ENCODE results near the gene C1QL3.

The C1QL3 gene

DNA sequence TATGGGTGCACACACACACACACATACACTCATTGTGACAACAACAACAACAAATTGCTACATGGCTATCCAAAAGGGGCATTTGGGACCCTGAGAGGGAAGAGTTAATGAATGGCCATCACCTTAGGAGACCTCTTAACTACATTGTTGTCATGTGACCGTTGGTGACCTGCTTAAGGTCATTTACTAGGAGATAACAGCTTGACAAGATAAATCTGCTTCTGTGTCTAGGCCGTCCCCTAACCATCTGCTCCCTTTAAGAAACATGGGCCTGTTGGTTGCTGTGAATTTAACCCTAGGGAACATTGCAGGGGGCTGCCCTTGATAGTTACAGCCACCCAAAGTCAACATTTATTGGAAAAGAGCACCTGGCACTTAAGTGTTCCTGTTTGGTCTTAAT is 29.7 kb downstream of the C1QL3 start:
- DNase-seq: no peak

DNA sequence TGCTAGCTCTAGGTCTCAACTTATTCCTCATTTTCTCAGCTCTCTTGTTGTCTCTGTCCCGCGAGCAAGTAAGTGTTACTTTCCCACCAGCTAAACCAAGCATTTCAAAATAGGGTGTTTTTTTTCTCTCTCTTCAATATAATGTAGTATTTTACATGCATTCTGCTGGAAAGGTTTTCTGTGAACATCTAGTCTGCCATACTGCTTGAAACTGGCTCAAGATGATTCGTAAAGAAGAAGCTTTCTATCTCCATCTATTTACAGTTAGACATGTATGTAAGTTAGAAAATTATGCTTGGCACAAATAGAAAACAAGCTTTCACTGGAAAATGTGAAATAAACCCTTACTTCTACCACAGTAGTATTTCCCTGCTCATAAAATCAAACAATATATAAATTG is 31.2 kb downstream of the C1QL3 start:
- DNase-seq: no peak

DNA sequence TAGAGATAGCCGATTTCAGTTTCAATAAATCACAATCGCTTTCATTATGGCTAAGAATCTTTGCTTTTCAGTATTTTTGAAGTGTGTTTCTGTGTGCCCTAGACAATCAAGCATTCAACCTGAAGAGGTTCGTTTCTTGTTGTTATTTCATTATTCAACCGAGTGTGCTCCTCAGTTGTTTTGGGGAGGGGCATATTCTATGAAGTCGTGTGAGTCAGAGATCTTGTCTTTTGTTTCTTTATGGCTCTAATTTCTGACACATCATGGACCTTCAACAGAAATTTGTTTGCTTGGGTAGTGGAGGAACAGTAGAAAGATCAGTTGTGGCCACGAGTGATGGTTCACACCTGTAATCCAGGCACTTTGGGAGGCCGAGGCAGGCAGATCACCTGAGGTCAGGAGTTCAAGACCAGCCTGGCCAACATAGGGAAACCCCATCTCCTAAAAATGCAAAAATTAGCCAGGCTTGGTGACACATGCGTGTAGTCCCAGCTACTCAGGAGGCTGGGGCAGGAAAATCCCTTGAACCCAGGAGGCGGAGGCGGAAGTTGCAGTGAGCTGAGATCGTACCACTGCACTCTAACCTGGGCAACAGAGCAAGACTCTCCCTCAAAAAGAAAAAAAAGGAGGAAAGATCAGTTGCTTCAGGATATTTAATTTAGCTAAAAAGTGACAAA is 38.3 kb downstream of the C1QL3 start:
- DNase-seq: no peak

- DNase-seq: no peak
These were observed 40.5 kb downstream of the C1QL3 start for GRCh38 chr10:16481052-16481728.

GRCh38 chr10:16478801-16479200 is 42.9 kb downstream of the C1QL3 start:
- DNase-seq: no peak

- DNase-seq: no peak
These were observed 43.9 kb downstream of the C1QL3 start for GRCh38 chr10:16477757-16478156.

- no peak for DNase-seq
These were observed 48.9 kb downstream of the C1QL3 start for GRCh38 chr10:16472828-16473227.

- no peak for DNase-seq
These were observed 50.9 kb downstream of the C1QL3 start for GRCh38 chr10:16470747-16471146.

DNA sequence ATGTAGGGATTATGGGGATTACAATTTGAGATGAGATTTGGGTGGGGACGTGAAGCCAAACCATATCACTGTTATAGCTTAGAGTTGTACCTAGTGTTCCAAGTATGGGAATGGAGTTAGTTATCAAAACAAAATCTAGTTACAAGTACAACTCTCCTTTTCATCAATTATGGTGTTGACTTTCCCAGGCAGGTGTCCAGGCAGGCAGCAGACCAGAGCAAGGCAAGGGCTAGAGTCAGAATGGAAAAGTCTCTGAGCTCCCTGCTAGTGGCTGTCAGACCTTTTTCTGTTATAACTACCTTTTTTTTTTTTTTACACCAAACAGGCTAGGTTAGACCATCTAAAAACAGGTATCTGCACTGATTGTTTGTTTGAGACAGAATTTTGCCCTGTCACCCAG is 55.7 kb downstream of the C1QL3 start:
- DNase-seq: no peak

Measured in GF-D8 (cell line).